Stimulated activated CD8-positive, alpha-beta memory T cell treated with anti-CD3 and anti-CD28 coated beads, Interleukin-15, amount 100 ng/mL, for 48 hours (primary cell): ENCODE measurements around the gene PRTG.
"Not testable (repeated sequence)": the region's sequence is repeated elsewhere in the genome, so short reads cannot be mapped to it uniquely, and the experiment has no call there.

Source experiments
- DNase-seq, 2 donors: peaks; one replicate each; pipeline ENCODE4 v3.0.0-alpha.2; 2020; ENCODE audit warnings: low read depth in 2 of 2

Gene PRTG

DNA sequence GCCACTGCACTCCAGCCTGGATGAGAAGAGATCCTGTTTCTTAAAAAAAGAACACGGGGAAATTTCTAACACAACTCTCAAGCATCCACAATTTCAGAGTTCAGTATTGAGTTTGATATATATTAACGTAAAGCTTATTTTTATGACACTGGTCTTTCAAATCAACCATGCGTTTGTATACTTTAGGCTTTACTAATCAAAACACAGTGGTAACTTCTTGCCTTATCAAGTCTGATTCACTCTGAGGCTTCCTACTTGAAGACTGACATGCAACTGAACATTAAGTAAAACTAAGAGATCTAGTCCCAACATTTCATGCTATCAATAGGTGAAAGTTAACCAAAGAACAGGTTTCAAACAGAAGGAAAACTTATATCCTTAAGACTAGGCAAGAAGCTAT, 46.7 kb downstream of the PRTG start:
- DNase-seq, result no peak

- DNase-seq, result no peak
These were observed 47.5 kb downstream of the PRTG start for GRCh38 chr15:55695432-55695831.

GRCh38 chr15:55694652-55695150, 48.3 kb downstream of the PRTG start:
- DNase-seq, result no peak

DNA sequence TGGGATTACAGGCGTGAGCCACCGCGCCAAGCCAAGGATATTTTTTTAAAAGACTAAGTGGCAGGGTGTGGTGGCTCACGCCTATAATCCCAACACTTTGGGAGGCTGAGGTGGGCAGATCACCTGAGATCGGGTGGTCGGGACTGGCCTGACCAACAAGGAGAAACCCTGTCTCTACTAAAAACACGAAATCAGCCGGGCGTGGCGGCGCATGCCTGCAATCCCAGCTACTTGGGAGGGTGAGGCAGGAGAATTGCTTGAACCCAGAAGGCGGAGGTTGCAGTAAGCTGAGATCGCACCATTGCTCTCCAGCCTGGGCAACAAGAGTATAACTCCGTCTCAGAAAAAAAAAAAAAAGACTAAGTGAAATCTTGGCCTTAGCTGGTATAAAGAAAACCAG, 49.8 kb downstream of the PRTG start:
- DNase-seq, result not testable (repeated sequence)

GRCh38 chr15:55687792-55688191, 55.2 kb downstream of the PRTG start:
- no peak for DNase-seq

DNA sequence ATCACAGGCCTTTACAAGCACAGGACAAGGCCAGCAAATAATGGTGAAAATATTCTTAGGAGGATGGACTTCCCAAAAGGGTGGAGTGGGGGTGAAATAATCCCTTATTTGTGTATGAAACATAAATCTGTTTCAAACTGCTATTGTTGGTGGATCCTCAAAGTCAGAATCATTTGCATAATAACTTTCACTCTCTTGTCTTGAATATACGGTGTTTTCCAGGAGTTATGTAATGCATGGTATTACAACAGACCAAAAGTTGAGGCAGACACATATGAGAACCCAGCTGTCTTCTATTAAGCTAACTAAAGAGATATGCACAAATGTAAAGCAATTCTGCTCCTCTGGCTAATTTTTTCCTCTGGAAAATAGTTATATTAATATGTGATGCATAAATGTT, 57.7 kb downstream of the PRTG start:
- DNase-seq, result no peak

- DNase-seq, result no peak
These were observed 59.6 kb downstream of the PRTG start for GRCh38 chr15:55683376-55683775.

- no peak for DNase-seq
These were observed 61.3 kb downstream of the PRTG start for GRCh38 chr15:55681631-55682030.

GRCh38 chr15:55676507-55676906, 66.4 kb downstream of the PRTG start:
- no peak for DNase-seq

GRCh38 chr15:55673287-55673686, 69.7 kb downstream of the PRTG start:
- no peak for DNase-seq

DNA sequence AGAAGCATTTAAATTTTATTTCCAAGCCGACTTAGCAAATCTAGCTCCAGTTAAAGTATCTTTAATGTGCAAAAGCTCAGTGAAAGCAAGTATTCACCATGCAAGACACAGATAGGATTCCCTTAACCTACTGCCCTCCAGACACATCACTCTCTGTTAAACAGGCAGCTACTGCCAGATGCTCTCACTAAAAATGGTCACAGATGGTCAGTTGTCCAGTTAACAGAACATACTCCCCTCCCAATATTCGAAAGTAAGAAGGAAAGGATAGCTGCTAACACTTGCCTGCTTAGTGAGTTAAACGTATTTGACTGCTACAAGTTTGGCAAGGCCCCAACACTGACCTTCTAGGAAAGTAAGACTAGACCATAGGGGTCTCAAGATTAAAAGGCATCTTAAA, 73.7 kb downstream of the PRTG start:
- no peak for DNase-seq

GRCh38 chr15:55665605-55666227, 77.2 kb downstream of the PRTG start:
- no peak for DNase-seq

DNA sequence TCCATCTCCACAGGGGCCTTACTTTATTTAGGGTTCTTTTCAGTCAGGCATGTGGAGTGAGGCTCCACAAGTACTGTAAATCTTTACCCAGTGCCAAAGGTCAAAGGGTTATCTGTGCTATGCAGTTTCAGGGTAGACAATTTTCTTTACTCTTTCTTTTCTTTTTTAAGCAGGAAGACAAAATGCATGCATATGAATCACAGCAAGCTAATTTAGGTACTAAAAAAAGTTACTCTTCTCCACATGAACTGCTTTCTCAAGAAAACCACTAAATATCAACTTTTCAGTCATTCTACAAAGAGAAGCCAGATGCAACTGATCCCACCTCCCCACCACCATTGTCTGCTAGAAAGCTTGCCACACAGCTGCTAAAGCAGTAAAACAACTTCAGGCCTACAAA, 81.5 kb downstream of the PRTG start:
- peak in 1 of 2 donors; percentile 4 for DNase-seq

DNA sequence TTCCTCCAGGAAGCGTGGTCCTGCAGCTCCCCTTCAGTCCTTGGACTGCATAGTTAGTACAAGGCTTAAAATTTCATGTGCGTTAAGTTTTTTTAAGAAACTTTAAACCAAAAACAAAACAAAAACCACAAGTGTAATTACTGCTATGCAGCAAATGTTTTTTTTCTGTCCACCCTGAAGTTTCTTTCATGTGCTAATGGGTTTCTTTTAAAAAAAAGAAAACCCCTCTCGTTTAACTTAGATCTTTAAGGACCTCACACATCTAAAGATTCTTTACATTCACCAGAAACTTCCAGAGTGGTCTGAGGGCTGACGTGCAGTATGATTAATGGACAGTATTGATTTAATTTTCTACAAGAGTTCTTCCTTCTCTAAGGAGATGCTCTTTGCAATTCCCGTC, 82.8 kb downstream of the PRTG start:
- no peak for DNase-seq

GRCh38 chr15:55659481-55659880, 83.5 kb downstream of the PRTG start:
- no peak for DNase-seq

- DNase-seq, result no peak
These were observed 84.1 kb downstream of the PRTG start for GRCh38 chr15:55658886-55659285.

GRCh38 chr15:55654561-55655031, 88.4 kb downstream of the PRTG start:
- DNase-seq, result no peak

DNA sequence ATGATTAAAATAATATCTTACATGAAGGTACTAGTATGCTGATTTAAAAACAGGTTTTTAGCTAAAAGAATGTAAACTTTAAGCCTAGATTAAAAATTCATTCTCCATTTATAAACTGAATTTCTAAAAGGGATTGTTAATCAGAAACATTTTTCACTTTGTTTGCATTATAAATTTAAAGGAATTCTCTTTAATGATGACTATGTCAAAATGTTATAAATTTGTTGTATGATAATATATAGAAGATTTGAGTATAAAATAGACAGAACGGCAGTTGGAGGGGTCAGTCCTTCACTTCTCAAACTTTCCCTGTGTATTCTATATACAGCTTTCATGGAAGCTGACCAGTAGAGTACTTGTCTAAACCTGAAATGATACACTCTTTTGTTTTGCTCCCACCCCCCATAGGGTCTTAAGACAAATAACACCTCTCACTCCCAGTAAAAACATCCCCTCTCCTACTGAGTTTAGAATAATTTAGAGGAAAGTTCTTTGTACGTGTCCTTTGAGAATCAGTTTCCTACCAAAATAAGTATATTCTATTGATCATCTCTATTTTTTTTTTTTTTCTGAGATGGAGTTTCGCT, 90.0 kb downstream of the PRTG start:
- no peak for DNase-seq

GRCh38 chr15:55652359-55652758, 90.6 kb downstream of the PRTG start:
- no peak for DNase-seq

- DNase-seq, result no peak
These were observed 93.9 kb downstream of the PRTG start for GRCh38 chr15:55649058-55649423.

- no peak for DNase-seq
These were observed 104.2 kb downstream of the PRTG start for GRCh38 chr15:55638764-55639163.

DNA sequence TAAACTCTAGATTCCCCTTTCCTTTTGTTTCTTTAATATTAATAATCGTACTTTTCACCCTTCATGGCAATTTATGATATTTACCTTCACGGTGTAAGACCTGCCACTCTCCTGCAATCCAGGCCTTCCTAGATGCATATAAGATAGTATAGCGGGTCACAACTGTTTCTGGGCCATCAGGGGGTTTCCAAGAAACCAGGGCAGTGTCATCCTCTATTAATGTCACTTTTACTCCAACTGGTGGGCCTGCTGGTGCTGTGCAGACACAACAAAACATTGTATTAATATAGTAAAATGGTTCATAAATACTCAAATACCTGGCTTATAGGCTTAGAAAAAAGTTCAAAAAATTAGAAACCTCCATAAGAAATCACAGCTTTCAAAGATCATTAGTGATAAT, 105.9 kb downstream of the PRTG start:
- no peak for DNase-seq

DNA sequence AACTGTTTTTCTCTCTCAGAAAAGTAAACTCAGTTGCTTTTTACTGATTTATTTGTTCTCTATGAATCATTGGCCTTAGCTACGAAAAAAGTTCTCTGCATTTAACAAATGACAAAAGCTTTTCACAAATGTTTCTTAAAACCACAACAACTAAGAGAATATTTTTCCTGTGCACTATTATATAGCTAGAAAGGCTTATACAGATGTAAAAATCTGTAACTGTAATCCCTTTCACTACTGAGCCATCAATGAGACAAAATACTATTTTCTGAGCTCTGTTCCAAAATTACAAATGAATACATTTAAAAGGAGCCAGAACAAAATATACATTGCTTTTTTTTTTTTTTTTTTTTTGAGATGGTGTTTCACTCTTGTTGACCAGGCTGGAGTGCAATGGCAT, 109.2 kb downstream of the PRTG start:
- DNase-seq, result no peak

GRCh38 chr15:55632434-55632833, 110.5 kb downstream of the PRTG start:
- no peak for DNase-seq
